ENCODE data around the gene RASD1. TPM values are rescaled to one million over a fixed set of nuclear protein-coding genes. Genes with fewer than 3 reads are reported as not detected.

RASD1 gene
- total RNA-seq, 4 donors from 2014 or later: 166 to 250 (median 231) TPM

DNA sequence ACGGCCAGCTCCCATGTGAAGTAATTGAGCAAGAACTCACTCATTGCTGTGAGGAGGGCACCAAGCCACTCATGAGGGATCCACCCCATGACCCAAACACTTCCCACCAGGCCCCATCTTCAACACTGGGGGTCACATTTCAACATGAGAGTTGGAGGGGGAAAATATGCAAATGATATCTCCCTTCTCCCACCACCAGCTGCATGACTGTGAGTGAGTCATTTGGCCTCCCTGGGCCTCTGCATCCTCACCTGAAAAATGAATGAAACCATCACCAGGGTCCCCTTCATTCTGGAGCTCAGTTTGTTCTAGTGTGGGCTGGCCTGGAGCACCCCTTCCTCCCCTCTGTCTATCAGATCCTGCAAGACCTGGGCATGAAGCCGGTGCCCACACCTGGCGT, 26.2 kb downstream of the RASD1 start:
- no peaks in the 10 kb centered on the region for H3K36me3 ChIP-seq
- no peak overlapping the region for H3K4me3 ChIP-seq
- H3K27me3 ChIP-seq: no peaks in the 10 kb centered on the region
- no peaks in the 10 kb centered on the region for H3K9me3 ChIP-seq
- TF ChIP-seq, protein P1, sequence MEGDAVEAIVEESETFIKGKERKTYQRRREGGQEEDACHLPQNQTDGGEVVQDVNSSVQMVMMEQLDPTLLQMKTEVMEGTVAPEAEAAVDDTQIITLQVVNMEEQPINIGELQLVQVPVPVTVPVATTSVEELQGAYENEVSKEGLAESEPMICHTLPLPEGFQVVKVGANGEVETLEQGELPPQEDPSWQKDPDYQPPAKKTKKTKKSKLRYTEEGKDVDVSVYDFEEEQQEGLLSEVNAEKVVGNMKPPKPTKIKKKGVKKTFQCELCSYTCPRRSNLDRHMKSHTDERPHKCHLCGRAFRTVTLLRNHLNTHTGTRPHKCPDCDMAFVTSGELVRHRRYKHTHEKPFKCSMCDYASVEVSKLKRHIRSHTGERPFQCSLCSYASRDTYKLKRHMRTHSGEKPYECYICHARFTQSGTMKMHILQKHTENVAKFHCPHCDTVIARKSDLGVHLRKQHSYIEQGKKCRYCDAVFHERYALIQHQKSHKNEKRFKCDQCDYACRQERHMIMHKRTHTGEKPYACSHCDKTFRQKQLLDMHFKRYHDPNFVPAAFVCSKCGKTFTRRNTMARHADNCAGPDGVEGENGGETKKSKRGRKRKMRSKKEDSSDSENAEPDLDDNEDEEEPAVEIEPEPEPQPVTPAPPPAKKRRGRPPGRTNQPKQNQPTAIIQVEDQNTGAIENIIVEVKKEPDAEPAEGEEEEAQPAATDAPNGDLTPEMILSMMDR (IDR thresholded peaks at IDR 0.05): no peak
- TF ChIP-seq EP300 (IDR thresholded peaks at IDR 0.05) (no peak), POLR2A (IDR thresholded peaks at IDR 0.05) (no peak)
- no peak overlapping the region for H3K27ac ChIP-seq
- WGBS, 2 donors: 95 to 96% methylated on average over 3 of the region's 3 CpGs
- DNase-seq (ENCODE audit: low spot score in 2 of 2): no peak
- no peaks in the 10 kb centered on the region for H3K4me1 ChIP-seq

DNA sequence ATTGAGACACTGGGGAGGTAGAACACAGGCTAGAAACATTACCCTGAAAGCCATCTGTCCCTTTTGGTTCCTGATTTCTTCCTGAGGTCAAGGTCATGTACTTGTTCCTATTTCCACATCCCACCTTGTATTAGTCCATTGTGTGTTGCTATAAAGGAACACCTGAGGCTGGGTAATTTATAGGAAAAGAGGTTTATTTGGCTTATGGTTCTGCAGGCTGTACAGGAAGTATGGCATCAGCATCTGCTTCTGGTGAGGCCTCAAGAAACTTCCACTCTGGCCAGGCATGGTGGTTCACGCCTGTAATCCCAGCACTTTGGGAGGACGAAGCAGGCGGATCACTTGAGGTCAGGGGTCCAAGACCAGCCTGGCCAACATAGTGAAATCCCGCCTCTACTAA, 26.8 kb downstream of the RASD1 start:
- DNase-seq (ENCODE audit: low spot score in 2 of 2): no peak
- 95 to 97% methylated on average over 4 of the region's 4 CpGs for WGBS, 2 donors
- no peaks in the 10 kb centered on the region for H3K9me3 ChIP-seq
- H3K4me3 ChIP-seq: no peak overlapping the region
- H3K27ac ChIP-seq: no peak overlapping the region
- no peaks in the 10 kb centered on the region for H3K36me3 ChIP-seq
- no peaks in the 10 kb centered on the region for H3K27me3 ChIP-seq
- TF ChIP-seq POLR2A (IDR thresholded peaks at IDR 0.05) (no peak), EP300 (IDR thresholded peaks at IDR 0.05) (no peak)
- TF ChIP-seq, protein P1 (IDR thresholded peaks at IDR 0.05): no peak
- H3K4me1 ChIP-seq: no peaks in the 10 kb centered on the region

DNA sequence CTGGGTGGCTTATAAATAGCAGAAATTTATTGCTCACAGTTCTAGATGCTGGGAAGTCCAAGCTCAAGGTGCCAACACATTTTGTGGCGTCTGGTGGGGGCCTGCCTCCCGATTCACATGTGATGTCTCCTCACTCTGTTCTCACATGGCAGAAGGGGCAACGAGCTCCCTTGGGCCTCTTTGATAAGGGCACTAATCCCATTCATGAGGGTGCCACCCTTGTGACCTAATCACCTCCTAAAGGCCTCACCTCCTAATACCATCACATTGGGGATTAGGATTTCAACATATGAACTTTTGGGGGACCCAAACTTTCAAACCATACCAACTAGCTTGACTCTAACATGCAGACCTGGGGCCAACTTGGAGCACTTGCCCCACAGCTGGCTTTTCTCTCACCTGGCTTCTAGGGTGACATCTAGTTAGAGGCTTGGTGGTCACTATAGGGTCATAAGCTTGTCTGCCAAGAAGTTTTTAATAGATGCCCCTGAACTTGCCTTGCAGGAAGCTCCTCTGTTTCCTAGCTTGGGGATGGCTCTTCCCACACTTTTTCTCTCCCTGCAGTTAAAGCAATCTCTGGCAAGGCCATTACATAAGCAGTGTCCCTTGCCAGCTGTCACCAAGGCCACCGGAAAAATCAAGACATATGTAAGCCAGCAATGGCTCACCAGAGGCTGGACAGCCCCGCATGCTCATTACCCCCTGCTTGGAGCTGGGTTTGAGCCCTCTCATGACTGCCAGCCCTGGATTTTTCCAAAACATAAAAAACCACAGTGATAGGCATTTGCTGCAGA, 27.8 kb downstream of the RASD1 start:
- WGBS, 2 donors: 79 to 91% methylated on average over 5 of the region's 5 CpGs
- Histone ChIP-seq H3K36me3 (no peaks in the 10 kb centered on the region), H3K4me3 (no peak overlapping the region), H3K9me3 (no peaks in the 10 kb centered on the region), H3K27ac (no peak overlapping the region), H3K4me1 (no peaks in the 10 kb centered on the region), H3K27me3 (no peaks in the 10 kb centered on the region)
- no peak for TF ChIP-seq EP300 (IDR thresholded peaks at IDR 0.05)
- DNase-seq (ENCODE audit: low spot score in 2 of 2): no peak

DNA sequence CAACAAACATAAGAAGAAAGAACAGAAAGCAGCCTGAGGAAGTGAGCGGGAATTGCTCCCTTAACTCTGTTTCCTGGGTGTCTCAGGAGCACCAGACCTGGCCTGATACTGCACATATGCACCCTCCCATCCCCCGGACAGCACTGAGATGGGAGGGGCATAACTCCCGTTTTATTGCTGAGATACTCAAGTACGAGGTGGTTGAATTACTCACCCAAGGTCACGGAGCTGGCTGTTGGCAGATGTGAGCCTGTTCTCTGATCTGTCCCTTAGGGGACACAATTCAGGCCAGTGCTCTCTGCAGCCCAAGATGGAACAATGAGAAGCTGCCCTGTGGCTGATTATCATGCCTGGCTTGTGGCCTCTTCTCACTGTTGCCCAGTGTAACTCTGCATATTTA, 28.5 kb downstream of the RASD1 start:
- 47 to 50% methylated on average over 5 of the region's 5 CpGs for WGBS, 2 donors
- Histone ChIP-seq H3K4me3 (no peak overlapping the region), H3K9me3 (no peaks in the 10 kb centered on the region), H3K36me3 (no peaks in the 10 kb centered on the region), H3K4me1 (no peaks in the 10 kb centered on the region), H3K27me3 (no peaks in the 10 kb centered on the region), H3K27ac (no peak overlapping the region)
- TF ChIP-seq, protein P1 (IDR thresholded peaks at IDR 0.05): no peak
- TF ChIP-seq POLR2A (IDR thresholded peaks at IDR 0.05): no peak
- no peak for TF ChIP-seq EP300 (IDR thresholded peaks at IDR 0.05)
- no peak for DNase-seq (ENCODE audit: low spot score in 2 of 2)

DNA sequence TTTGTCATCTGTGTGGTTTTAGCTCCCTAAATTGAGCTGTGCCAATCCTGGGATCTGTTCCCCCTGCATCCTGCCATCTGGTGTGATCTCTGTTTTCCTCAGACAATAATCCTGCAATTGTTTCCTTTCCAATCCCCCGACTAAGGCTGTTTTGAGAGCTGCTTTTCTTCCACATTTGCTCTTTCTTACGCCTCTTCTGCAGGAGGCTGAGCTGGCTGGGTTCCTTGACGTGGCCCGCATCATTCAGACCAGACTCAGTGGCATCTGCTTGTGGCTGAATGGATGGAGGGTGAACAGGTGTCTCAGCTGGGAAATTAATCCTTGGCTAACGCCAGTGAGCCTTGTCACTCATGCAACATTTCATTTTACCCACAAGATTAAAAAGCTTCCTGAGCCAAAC, 29.2 kb downstream of the RASD1 start:
- 43 to 47% methylated on average over 5 of the region's 5 CpGs for WGBS, 2 donors
- Histone ChIP-seq H3K9me3 (no peaks in the 10 kb centered on the region), H3K36me3 (no peaks in the 10 kb centered on the region), H3K27me3 (no peaks in the 10 kb centered on the region), H3K27ac (no peak overlapping the region), H3K4me1 (no peaks in the 10 kb centered on the region), H3K4me3 (no peak overlapping the region)
- TF ChIP-seq, protein P1 (IDR thresholded peaks at IDR 0.05): no peak
- TF ChIP-seq POLR2A (IDR thresholded peaks at IDR 0.05) (no peak), EP300 (IDR thresholded peaks at IDR 0.05) (no peak)
- no peak for DNase-seq (ENCODE audit: low spot score in 2 of 2)
